SK-N-SH (cell line): ENCODE data around the gene SELPLG. TPM values are rescaled to one million over a fixed set of nuclear protein-coding genes. Genes with fewer than 3 reads are reported as not detected.

ENCODE experiments used
- CTCF ChIA-PET: fragments of 300-600, 350-600 bp; formaldehyde crosslinking; extraction: SDS; loops from one replicate; lab custom pipeline; 2021; lab: Yijun Ruan, JAX
- POLR2A ChIA-PET: fragments of 350-600 bp; sonication (Branson Sonifier 250); formaldehyde crosslinking; extraction: SDS; loops from one replicate; lab custom pipeline; 2020; ENCODE audit warnings: antibody characterized with exemption, inconsistent platforms; lab: Yijun Ruan, JAX
- DNase-seq: peaks from one replicate; pipeline ENCODE4 v3.0.0; 2012
- H2AFZ ChIP-seq: fragments of 200-600 bp; sonication (generic); 2 replicates; pipeline ENCODE4 v1.8.1; 2016; ENCODE audit warnings: antibody characterized with exemption, mild to moderate bottlenecking, low read depth
- H3F3A ChIP-seq: fragments of 200-600 bp; sonication (generic); replicated peaks from 2 replicates; pipeline ENCODE3; 2016; ENCODE audit warnings: antibody characterized with exemption, mild to moderate bottlenecking; ENCODE audit not compliant: insufficient read depth
- H3K27ac ChIP-seq, 2 experiments: fragments of 200-500 bp in 1 of 2; fragments of 200-600 bp in 1 of 2; sonication (Bioruptor generic) in 1 of 2; sonication (generic), shearing (Covaris generic) in 1 of 2; 2 replicates each; pipeline versions ENCODE4 v1.5.1 to v1.6.1; 2014 to 2016; ENCODE audit warnings: low read depth in 2 of 2, inconsistent platforms in 1 of 2, low read length in 1 of 2, mild to moderate bottlenecking in 1 of 2, mixed read lengths in 1 of 2
- H3K27me3 ChIP-seq: fragments of 200-600 bp; sonication (generic), shearing (Covaris generic); 2 replicates; pipeline ENCODE4 v1.6.1; 2016; ENCODE audit warnings: mixed run types; ENCODE audit not compliant: insufficient read depth
- H3K36me3 ChIP-seq, 2 experiments: fragments of 200-500 bp in 1 of 2; fragments of 200-600 bp in 1 of 2; sonication (Bioruptor generic) in 1 of 2; sonication (generic) in 1 of 2; replicated peaks in 1 of 2; 2 replicates each; pipeline versions ENCODE3 to v1.5.1; 2014 to 2016; ENCODE audit warnings: low read length in 1 of 2, mild to moderate bottlenecking in 1 of 2; ENCODE audit not compliant: insufficient read depth in 2 of 2, control insufficient read depth in 1 of 2
- H3K4me1 ChIP-seq, 2 experiments: fragments of 200-500 bp in 1 of 2; fragments of 200-600 bp in 1 of 2; sonication (Bioruptor generic) in 1 of 2; sonication (generic), shearing (Covaris generic) in 1 of 2; 2 replicates each; pipeline versions ENCODE4 v1.5.1 to v1.6.1; 2014 to 2016; ENCODE audit warnings: low read depth in 1 of 2, low read length in 1 of 2, mixed run types in 1 of 2; ENCODE audit not compliant: insufficient read depth in 2 of 2, control insufficient read depth in 1 of 2
- H3K4me2 ChIP-seq: fragments of 200-600 bp; sonication (generic), shearing (Covaris generic); 2 replicates; pipeline ENCODE4 v1.6.1; 2017; ENCODE audit warnings: mixed run types
- H3K4me3 ChIP-seq, 2 experiments: fragments of 200-500 bp in 1 of 2; fragments of 200-600 bp in 1 of 2; sonication (Bioruptor generic) in 1 of 2; sonication (generic), shearing (Covaris generic) in 1 of 2; 2 replicates each; pipeline versions ENCODE4 v1.5.1 to v1.8.1; 2014 to 2016; ENCODE audit warnings: low read depth in 2 of 2, inconsistent platforms in 1 of 2, low read length in 1 of 2, mild to moderate bottlenecking in 1 of 2, mixed read lengths in 1 of 2, moderate library complexity in 1 of 2
- H3K79me2 ChIP-seq: fragments of 200-600 bp; sonication (generic); 2 replicates; pipeline ENCODE4 v1.8.1; 2017; ENCODE audit warnings: mild to moderate bottlenecking; ENCODE audit not compliant: insufficient read depth
- H3K9ac ChIP-seq: fragments of 200-600 bp; sonication (generic); 2 replicates; pipeline ENCODE4 v1.6.1; 2017; ENCODE audit warnings: mixed run types
- H3K9me2 ChIP-seq: fragments of 200-600 bp; sonication (generic); 2 replicates; pipeline ENCODE4 v1.6.1; 2017; ENCODE audit warnings: mixed run types
- H3K9me3 ChIP-seq: fragments of 200-600 bp; sonication (generic); 2 replicates; pipeline ENCODE4 v1.6.1; 2017; ENCODE audit warnings: mixed run types, mild to moderate bottlenecking, moderate library complexity
- H4K20me1 ChIP-seq: fragments of 200-600 bp; sonication (generic); 2 replicates; pipeline ENCODE4 v1.6.1; 2017; ENCODE audit warnings: mild to moderate bottlenecking, mixed run types; ENCODE audit not compliant: insufficient read depth
- CHD2 ChIP-seq: fragments of 150-350 bp; IDR thresholded peaks from 2 replicates; pipeline ENCODE4 v1.6.1; 2018; ENCODE audit warnings: low read length; ENCODE audit not compliant: partially characterized antibody
- CTCF ChIP-seq: fragments of 200-600 bp; sonication (generic); IDR thresholded peaks from 2 replicates; pipeline ENCODE4 v1.6.1; 2017; ENCODE audit warnings: antibody characterized with exemption, mild to moderate bottlenecking, moderate library complexity
- ELF1 ChIP-seq: IDR thresholded peaks from 2 replicates; pipeline ENCODE4 v1.4.0; 2012
- EZH2phosphoT487 ChIP-seq: fragments of 200-600 bp; sonication (generic); IDR thresholded peaks from 2 replicates; pipeline ENCODE4 v1.6.1; 2017; ENCODE audit warnings: low read depth, mixed run types, mild to moderate bottlenecking, antibody characterized with exemption, moderate library complexity, borderline replicate concordance
- FOSL2 ChIP-seq: IDR thresholded peaks from 2 replicates; pipeline ENCODE4 v1.4.0; 2012; ENCODE audit warnings: low read depth, mild to moderate bottlenecking, moderate library complexity, borderline replicate concordance
- GATA2 ChIP-seq: sonication (generic); formaldehyde crosslinking; IDR thresholded peaks from 2 replicates; pipeline ENCODE4 v1.5.0; 2020; ENCODE audit warnings: mild to moderate bottlenecking, missing genetic modification reagents
- JUND ChIP-seq: IDR thresholded peaks from 2 replicates; pipeline ENCODE4 v1.4.0; 2012
- MEF2A ChIP-seq: IDR thresholded peaks from 2 replicates; pipeline ENCODE4 v1.4.0; 2012; ENCODE audit warnings: low read depth, borderline replicate concordance
- NFIC ChIP-seq: IDR thresholded peaks from 2 replicates; pipeline ENCODE4 v1.4.0; 2012; ENCODE audit warnings: borderline replicate concordance
- NRF1 ChIP-seq: IDR thresholded peaks from 2 replicates; pipeline ENCODE4 v1.6.1; 2012; ENCODE audit warnings: low read depth, mild to moderate bottlenecking, low read length
- RAD21 ChIP-seq: IDR thresholded peaks from 2 replicates; pipeline ENCODE4 v1.6.1; 2012; ENCODE audit warnings: mild to moderate bottlenecking, low read length
- RCOR1 ChIP-seq: fragments of 150-350 bp; IDR thresholded peaks from 2 replicates; pipeline ENCODE4 v1.6.1; 2017; ENCODE audit warnings: antibody characterized with exemption, low read length
- REST ChIP-seq: IDR thresholded peaks from 2 replicates; pipeline ENCODE4 v1.6.1; 2012; ENCODE audit warnings: mild to moderate bottlenecking, low read depth, low read length, moderate library complexity
- SMC3 ChIP-seq: IDR thresholded peaks from 2 replicates; pipeline ENCODE4 v1.6.1; 2012; ENCODE audit warnings: low read depth, low read length, improper control_type of control experiment
- TAF1 ChIP-seq: IDR thresholded peaks from 2 replicates; pipeline ENCODE4 v1.6.1; 2012; ENCODE audit warnings: low read depth, mild to moderate bottlenecking, low read length, moderate library complexity, borderline replicate concordance
- TCF12 ChIP-seq: IDR thresholded peaks from 2 replicates; pipeline ENCODE4 v1.4.0; 2012
- TEAD4 ChIP-seq: IDR thresholded peaks from 2 replicates; pipeline ENCODE4 v1.4.0; 2012; ENCODE audit warnings: mild to moderate bottlenecking, borderline replicate concordance; ENCODE audit not compliant: insufficient read depth
- USF1 ChIP-seq: IDR thresholded peaks from 2 replicates; pipeline ENCODE4 v1.4.0; 2012; ENCODE audit warnings: low read depth, borderline replicate concordance
- USF2 ChIP-seq: fragments of 150-350 bp; IDR thresholded peaks from 2 replicates; pipeline ENCODE4 v1.6.1; 2017; ENCODE audit warnings: antibody characterized with exemption, low read length, low read depth, borderline replicate concordance
- YY1 ChIP-seq: IDR thresholded peaks from 2 replicates; pipeline ENCODE4 v1.4.0; 2012; ENCODE audit warnings: low read depth, mild to moderate bottlenecking
- WGBS: methylation state at CpG from one replicate; pipeline ENCODE4 v1.1.6; 2017; ENCODE audit warnings: low lambda C conversion rate; 5-methylcytosine and 5-hydroxymethylcytosine counted together
- polyA plus RNA-seq, 3 experiments: library from polyadenylated mRNA; depleted of rRNA; stranded (reverse); fragments of >200 nt; gene quantifications; 2 replicates each; pipeline ENCODE4 v1.2.3, GENCODE V29; 2012

The SELPLG gene
- polyA plus RNA-seq, 1 of the 3 experiments (the other 2 are of a cell fraction) = 2.8 TPM

- Histone ChIP-seq H3K27me3 (no peaks in the 10 kb centered on the region), H2AFZ (no peak overlapping the region), H3K4me1 (peaks cover 7 to 21% of the 10 kb centered on the region in 2 experiments; a peak in 3 of 4 replicates), H4K20me1 (no peaks in the 10 kb centered on the region), H3K9me3 (no peaks in the 10 kb centered on the region), H3K27ac (no peak overlapping the region), H3K36me3 (no peaks in the 10 kb centered on the region), H3K79me2 (no peaks in the 10 kb centered on the region), H3K9me2 (no peaks in the 10 kb centered on the region), H3K4me2 (no peak overlapping the region), H3K4me3 (no peak overlapping the region), H3K9ac (no peak overlapping the region), H3F3A (peaks cover 6% of the 10 kb centered on the region)
- POLR2A ChIA-PET = interaction anchor here (1.3 kb wide), 1 partner anchor 44 kb away, joined by 3 read pairs; no protein-coding TSS in a partner anchor
- CTCF ChIA-PET = interaction anchor here (1.1 to 19.2 kb wide), 4 partner anchors 10 to 340 kb away, joined by 4 to 503 read pairs (median 5); partner anchors contain the start of genes ISCU and SART3
- DNase-seq = no peak
- WGBS = 95% methylated on average over 8 of the region's 8 CpGs
- TF ChIP-seq TAF1 (no peak), ELF1 (no peak), TCF12 (no peak), EZH2phosphoT487 (no peak), USF2 (no peak), USF1 (no peak), GATA2 (no peak), MEF2A (no peak), RCOR1 (no peak), NFIC (no peak), REST (no peak), CTCF (no peak), NRF1 (no peak), FOSL2 (no peak), JUND (no peak), SMC3 (no peak), YY1 (no peak), CHD2 (no peak), TEAD4 (no peak), RAD21 (no peak)
Measured at GRCh38 chr12:108610336-108610815, 23.3 kb downstream of the SELPLG start.
